HS-5 (cell line): ENCODE results near the gene PRKN.

Experiments used
- DNase-seq: peaks from one replicate; pipeline ENCODE4 v3.0.0-alpha.2; 2012; ENCODE audit warnings: low read depth

The PRKN gene

DNA sequence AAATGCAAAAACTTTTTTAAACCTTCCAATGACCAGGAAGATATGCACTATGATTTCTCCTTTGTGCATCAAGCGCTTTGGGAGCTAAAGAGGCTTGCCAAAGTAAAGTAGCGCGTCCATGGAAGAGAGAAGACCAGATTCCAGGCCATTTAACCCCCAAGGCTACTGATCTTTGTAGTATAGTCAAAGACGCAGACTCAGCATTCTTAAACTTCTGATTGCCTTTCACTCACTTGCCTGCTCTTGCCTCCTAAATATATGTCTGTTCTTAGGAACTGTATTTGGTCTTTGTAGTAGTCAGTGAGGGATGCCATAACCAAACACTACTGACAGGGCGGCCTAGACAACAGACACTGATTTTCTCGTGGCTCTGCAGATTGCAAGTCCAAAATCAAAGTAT lies 426.4 kb downstream of the PRKN start:
- no peak for DNase-seq

DNA sequence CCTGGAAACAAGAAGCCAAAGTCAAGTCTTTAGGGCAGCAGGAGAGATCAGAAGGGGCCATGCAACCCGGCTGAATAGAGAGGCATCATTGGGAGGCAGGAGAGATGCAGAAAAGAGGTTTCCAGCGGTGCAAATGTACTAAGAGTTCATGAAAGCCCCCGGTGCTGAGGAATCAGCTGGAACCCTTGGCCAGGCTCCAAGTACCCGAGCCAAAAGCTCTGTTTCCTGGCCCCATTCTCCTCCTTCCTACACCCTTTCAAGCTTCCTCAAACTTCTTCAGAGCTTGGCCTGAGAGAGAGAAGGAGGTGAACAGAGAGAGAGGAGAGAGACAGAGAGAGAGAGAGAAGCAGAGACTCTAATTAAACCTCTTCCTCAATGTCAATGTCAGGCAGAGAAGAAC lies 433.5 kb downstream of the PRKN start:
- DNase-seq, result no peak

DNA sequence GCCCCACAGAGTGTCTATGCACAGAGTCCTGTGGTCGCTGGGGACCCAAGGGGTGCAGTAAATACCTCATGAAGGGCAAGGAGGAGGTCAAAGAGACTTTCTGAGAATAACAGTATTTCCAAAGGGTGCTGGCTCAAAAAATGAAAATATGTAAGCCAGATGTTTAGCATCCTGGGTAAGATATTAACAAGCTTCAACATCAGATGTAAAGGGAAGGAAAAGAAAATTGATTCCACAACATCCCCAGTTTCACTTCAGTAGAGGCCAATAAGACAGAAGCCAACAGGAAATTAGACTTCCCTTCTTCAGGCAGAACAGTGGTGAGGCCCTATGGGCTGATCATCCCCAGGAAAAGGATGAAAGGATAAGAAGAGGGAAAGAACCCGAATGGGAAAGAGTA lies 434.7 kb downstream of the PRKN start:
- DNase-seq, result no peak

DNA sequence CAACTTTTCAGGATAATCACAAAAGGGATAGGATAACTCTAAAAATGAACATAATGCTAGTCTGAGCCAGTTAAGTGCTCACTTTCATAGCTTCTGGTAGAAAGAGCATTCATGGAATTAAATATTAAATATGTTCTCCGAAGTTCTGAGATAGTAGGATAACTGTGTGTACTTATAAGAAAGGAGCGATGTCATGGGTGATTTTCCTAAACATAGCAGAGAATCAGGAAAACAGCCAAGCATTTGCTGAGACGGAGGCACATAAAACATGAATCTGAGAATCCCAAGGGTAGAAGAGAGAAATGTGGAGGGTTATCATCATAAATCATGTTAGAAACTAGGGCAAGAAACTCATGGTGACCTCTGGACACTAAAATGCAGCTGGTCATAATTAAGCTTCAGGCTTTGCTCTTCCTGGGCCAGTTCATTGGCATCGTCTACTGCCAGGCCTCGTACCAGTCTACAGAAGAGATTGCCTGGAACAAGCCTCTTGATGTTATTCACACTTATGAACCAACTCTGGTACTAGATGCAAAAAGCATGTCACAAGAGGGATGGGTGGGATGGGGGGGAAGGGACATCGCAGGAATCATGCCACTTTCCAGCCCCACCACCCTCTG lies 436.6 kb downstream of the PRKN start:
- DNase-seq, result no peak

DNA sequence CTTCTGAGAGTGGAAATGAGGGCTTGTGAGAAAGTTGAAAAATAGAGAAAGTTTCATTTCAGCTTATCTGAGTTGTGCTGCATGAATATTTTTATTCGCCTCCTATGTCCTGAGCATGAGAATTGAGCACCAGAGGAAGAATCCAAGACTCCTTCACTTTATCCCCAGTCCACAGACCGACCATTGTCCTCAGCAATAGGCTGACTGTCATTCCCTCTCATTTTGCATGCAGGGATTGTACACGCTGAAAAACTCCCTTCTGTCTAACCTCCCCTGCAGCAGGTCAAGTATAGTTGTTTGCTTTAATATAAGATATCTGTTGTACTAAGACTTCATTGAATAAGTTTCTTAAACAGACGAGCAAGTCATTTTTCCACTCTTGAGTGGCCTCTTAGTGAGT lies 437.6 kb downstream of the PRKN start:
- no peak for DNase-seq

DNA sequence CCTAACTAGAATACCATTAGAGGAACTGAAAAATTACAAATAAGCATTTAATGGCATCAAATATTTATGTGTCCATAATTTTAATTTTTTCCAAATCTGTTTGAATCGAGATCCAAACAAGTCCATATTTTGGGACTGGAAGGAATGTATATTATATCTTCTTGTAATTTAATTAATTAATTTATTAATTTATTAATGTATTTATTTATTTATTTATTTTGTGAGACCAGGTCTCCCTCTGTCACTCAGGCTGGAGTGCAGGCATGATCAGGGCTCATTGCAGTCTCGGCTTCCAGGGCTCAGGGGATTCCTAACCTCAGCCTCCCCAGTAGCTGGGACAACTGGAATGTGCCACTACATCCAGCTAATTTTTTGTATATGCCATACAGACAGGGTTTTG lies 453.6 kb downstream of the PRKN start:
- DNase-seq, result no peak

DNA sequence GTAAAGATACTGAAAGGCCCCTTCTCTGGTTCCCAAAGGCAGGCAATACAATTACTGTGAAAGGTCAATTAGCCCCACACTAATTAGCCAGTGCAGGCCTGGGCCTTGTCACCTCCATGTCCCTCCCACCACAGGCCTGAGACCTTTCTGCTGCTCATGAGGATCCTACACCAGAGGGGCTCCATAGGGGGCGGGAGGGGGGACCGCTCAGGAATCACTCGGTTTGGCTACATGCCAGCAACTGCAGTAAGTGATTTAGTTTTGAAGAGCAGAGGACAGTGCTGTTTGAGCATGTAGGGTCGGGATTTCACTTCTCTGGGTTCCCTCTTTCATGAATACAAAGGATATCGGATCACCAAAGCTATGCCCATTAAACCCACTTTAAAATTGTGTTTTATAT lies 455.6 kb downstream of the PRKN start:
- DNase-seq, result no peak

DNA sequence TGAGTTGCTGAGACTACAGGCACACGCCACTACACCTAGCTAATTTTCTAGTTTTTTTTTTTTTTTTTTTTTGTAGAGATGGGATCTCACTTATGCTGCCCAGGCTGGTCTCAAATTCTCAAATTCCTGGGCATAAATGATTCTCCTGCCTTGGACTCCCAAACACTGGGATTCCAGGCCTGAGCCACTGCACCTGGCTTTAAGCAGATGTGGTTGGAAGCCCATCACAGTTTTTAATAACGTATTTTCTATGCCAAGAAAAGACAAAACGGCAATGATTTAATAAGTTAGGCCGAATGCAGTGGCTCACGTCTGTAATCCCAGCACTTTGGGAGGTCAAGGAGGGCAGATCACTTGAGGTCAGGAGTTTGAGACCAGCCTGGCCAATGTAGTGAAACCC lies 456.6 kb downstream of the PRKN start:
- DNase-seq, result no peak

DNA sequence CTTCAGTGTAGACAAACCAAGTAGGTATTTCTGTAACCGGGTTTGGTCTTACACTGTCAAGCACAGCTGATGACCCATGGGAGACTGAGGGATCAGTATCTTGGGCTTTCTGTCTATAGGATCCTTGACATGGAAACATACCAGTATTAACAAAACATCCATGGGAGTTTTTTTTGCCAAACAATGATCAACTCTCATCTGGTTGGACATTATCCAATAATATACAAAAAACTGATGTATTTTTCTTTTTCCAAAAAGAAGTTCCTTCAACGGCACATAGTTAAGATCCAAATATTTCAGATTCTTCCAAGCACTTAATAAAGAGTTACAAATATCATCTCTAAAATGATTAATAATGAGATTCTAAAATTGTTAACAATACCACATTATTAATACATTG lies 459.9 kb downstream of the PRKN start:
- no peak for DNase-seq

DNA sequence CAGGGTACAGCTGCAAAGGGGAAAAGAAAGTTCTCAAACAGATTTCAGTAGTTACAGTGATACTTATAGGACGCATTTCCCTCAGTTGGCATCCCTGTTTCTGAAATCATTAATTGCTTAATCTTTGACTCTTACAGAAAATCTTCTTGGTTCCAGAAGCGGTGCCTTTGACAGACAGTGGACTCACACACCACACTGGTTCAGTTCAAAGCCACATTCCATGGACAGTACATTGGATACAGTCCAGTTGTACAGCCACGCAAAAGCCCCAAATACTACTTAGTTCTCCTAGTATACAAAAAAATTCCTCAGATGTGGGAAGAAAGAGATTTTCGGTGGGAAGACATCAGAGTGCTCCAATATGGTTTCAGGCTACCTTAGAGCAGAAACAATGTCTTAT lies 460.4 kb downstream of the PRKN start:
- DNase-seq, result no peak

DNA sequence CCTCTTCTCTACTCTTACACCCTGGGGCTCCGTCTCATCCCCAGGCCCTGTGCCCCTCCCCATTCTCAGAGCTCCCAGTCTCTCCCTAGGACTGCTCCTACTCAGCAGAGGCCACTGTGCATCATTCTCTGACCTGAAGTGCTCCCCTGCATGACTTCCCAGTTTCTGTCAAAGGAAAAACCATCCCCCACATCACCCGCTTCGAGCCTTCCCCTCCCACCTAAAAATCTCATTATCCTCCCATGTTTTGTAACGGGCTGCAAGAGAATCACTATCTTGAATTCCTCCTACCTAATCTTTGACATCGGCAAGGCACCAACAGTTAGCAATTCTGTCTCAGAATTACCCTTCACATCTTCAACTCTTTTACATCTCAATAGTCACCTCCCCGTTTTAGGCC lies 463.0 kb downstream of the PRKN start:
- DNase-seq, result no peak

DNA sequence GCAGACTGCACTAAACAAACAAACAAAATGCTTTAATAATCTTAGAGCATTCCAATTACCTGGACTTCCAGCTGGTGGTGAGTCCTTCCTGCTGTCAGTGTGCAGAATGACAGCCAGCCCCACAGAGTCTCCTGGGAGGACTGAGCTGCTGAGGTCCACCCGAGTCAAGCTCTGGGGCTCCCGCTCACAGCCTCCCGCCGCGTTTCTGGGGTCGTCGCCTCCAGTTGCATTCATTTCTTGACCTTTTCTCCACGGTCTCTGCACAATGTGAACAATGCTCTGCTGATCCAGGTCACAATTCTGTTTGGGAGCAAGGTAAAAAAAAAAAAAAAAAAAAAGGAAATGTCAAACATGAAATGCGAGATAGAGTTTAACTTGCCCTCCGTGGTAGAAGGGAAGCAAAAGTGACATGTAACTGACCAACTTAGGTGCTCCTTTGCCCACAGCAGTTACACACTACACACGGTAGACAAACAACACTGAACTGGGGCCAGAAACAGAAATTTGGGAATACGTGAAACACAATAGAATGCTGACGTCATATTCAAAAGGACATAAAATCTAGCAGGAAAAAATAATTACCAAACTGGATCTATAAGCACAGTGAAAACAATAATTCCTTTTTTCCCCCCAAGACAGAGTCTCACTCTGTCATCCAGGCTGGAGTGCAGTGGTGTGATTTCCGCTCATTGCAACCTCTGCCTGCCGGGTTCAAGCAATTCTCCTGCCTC lies 464.9 kb downstream of the PRKN start:
- DNase-seq, result no peak

DNA sequence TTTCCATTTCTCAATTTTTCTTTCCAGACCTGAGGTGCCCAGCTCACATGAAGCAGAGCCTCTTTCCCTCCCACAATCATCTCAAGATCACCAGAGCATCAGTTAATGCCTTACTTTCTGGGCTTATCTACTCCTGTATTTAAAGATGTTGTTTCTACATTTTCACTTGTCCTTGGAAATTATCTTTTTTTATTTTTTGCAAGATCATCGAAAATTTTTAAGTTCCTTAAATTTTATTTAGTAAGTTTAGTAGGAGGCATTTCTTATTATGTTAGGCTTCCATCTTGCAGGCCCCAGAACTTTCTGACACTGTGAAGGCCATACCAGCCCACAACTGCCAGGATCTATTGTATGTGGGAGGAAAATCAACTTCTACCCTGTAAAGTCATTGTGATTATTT lies 466.0 kb downstream of the PRKN start:
- DNase-seq, result no peak

DNA sequence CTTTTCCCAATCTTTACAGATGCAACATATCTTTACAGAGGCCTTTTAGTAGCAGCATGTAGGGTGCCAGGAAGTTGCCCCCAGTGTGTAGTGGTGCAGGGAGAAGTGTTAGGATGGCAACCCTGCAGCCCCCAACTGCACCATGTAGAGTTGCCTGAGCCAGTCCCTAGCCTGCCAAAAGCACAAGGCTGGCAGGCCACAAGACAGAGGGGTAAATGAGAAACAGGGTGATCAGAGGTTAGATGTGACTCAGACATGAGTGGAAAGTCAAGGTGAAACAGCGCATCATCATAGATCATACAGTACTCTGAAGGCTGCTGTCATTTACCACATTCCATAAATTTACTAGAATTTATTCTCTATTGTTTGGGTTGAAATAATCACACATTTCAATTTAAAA lies 467.5 kb downstream of the PRKN start:
- DNase-seq, result no peak

DNA sequence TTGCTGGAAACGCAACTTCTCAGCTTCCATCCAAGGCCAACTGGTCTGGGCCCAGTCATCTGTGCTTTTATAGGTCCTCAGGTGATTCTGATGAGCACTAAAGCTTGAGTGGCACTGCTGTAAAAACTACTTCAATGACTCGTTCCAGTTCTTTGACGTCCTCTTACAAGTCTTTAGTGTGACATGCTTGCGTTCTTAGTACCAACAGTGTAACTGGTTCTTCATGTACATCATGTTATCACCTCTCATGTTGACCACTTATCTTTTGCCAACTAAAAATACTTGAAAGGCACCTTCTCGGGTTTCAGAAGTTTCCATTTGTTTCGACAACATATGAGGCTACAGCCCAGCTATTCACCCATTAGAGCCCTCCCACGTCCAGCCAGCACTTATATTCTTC lies 468.9 kb downstream of the PRKN start:
- no peak for DNase-seq

DNA sequence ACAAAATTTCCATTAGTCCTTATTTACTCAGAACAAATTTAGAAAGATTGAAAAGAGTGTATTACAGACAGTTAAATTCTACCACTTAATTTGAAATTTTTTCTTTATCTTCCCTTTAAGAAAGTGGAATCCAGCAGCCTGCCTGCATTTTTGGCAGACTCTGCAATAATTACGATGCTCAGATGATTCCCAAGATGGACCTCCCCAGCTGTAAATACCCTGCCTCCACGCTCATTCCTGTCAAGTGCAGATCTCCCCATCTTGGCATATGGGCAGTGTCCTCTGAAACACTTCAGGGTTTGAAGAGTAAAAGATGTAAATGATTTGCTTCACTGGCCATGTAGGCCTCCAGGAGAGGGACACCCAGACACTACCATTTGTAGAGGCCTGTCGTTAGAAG lies 471.2 kb downstream of the PRKN start:
- no peak for DNase-seq

DNA sequence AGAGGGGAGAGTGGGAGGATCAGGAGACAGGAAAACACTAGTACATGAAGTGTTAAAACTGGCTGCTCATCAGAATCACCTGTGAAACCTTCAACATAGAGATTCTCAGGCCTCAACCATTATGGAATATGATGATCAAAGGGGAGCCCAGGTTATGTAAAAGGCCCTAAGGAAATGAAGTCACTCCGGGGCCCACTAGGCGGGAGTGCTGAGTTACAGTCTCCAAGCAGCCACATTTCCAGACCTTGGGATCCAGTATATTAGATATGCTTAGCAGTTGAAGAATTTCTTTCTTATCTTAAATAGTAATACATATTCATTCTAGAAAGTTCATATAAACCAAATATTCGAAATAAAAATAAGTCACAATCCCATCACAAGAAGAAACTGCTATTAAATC lies 476.3 kb downstream of the PRKN start:
- DNase-seq, result no peak

DNA sequence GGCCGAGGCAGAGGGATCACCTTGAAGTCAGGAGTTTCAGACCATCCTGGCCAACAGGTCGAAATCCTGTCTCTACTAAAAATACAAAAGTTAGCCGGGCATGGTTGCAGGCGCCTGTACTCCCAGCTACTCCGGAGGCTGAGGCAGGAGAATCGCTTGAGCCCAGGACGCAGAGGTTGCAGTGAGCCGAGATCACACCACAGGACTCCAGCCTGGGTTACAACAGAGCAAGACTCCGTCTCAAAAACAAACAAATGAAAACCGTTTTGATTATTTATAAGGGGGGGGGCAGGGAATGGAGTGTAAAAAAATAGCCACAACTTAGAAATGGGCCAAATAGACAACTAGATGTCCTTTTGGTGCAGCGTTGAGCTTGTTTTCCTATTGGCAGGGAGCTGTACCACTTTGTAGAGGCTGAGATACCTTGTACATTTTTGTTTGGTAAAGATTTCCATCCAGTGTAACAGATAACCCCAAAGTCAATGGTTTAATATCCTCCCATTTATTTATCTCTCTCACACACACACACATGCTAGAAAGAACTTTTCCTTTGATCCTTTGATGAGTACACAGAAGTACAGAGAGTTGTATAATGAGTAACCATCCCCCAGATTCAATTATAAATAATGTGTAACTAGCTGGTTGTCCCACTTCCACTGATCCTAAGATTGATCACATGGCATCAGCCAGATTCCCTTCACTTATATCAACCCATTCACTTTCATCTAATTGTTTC lies 477.5 kb downstream of the PRKN start:
- DNase-seq, result no peak

DNA sequence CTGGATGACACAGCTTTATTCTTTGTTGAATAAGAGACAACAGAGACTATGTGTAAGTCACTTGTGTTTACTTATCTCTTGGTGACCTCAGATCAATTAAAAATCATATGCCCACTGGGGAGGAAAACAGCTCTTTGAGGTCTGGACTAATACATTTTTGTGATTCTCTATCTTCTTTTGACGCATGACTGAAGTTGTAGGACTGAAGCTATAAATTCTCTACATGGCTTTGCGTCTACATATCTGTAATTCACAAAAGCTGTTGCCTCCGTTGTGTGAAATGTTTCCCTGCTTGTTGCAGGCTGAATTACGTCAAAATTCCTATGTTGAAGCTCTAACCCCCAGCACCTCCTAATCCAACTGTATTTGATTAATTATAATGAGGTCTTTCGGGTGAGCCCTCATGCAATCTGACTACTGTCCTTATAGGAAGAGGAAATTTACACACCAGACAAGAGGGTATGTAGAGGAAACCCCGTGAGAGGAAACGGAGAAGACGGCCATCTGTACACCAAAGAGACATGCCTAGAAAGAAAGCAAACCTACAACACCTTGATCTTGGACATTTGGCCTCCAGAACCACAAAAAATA lies 481.6 kb downstream of the PRKN start:
- no peak for DNase-seq

DNA sequence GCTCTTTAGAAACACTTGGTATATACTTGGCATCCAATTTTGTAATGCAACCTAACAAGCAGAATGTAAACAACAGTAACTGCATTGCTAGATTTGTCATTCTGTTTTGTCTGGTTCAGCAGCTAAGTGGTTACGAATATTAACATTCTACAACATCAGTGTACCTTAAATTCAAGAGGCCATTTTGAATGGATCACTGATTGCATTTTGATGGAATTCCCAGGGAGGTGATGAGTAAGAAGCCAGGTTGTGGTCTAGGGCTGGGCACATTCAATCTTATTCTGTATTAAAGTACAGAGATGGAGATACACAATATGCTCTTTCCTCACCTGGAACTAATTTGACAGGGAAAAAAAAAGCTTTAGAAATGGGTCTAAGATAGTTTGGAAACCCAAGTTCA lies 483.5 kb downstream of the PRKN start:
- no peak for DNase-seq

DNA sequence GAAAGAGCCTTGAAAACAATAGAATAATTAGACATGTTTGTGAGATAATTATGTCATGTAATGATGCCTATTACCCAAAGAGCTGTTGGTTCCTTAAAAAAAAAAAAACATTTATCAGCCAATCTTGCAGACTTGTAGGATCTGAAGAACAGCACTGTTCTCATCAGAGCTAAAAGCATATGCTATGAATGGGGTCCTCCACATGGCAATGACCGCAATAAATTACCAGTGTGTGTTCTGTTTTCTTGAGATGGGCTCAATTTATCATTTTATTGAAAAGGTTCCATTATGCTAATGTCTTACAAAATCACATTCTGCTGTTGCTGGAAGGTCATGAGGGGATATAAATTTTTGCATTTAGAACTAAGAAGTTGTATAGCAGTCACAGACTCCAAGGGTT lies 484.7 kb downstream of the PRKN start:
- DNase-seq, result no peak

DNA sequence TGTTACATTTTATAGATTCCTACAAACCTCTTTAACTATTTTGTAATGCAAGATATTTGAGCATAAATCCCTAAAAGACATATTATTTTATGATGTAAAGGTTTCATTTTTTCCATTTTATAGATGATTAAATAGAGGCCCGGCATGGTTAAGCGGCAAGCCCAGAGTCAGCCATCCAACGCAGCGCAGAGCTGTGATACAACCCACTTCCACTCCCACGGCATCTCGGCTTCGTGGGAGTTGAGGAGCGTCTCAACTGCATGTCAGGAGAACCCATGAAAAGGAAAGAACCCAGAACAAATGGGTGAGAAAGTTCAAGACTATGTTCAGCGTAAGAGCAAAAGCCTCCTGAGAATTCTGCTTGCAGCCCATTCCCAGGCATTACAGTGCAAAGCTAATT lies 488.2 kb downstream of the PRKN start:
- no peak for DNase-seq

DNA sequence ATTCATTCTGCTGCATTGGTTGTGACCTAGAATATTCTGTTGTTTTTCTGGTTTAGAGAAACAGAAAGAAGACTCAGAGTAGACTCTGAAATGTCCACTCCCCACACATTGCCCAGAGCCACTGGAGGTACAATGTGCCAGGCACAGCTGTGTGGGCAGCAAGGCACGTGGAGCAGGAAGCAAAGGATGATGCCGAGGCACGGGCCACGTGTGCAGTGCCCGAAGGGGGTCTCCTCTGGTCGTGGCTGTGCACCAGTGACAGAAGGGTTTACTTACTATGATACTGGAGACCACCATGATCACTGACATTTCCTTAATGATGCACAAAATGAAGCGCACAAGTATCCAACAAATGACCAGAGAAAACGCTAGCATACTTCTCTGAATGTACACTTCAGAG lies 488.9 kb downstream of the PRKN start:
- no peak for DNase-seq
